ENCODE results near the gene SWT1.
"Not testable (repeated sequence)": the region's sequence is repeated elsewhere in the genome, so short reads cannot be mapped to it uniquely, and the experiment has no call there.

DNA sequence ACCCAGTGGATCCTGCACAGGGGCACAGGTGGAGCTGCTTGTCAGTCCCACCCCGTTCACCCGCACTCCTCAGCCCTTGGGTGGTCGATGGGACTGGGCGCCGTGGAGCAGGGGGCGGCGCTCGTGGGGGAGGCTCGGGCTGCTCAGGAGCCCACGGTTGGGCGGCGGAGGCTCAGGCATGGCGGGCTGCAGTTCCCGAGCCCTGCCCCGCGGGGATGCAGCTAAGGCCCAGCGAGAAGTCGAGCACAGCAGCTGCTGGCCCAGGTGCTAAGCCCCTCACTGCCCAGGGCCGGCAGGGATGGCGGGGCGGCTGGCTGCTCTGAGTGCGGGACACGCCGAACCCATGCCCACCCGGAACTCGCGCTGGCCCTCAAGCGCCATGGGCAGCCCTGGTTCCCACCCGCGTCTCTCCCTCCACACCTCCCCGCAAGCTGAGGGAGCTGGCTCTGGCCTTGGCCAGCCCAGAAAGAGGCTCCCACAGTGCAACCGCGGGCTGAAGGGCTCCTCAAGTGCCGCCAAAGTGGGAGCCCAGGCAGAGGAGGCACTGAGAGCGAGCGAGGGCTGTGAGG lies 164.8 kb downstream of the SWT1 start:
- not testable (repeated sequence) for TF ChIP-seq CTCF (IDR thresholded peaks at IDR 0.05; ENCODE audit: borderline replicate concordance, extremely low read depth, low read length, poor library complexity, severe bottlenecking); EZH2 (IDR thresholded peaks at IDR 0.05; ENCODE audit: borderline replicate concordance, low read depth, low read length, severe bottlenecking)
